DND-41 (cell line): Measurements from ENCODE around the gene DGKB.

Experiments used
- ATAC-seq: fragments of 200-7000 bp; cut with Tn5 transposase; 3 replicates; pipeline ENCODE4 v1.9.1; 2021; ENCODE audit warnings: low read depth; ENCODE audit not compliant: insufficient read depth
- DNase-seq: peaks from one replicate; pipeline ENCODE4 v3.0.0-alpha.2; 2020
- H2AFZ ChIP-seq: 2 replicates; pipeline ENCODE4 v1.6.0; 2012; ENCODE audit warnings: low read depth, low read length
- H3K27ac ChIP-seq: 2 replicates; pipeline ENCODE4 v1.5.1; 2012; ENCODE audit warnings: low read length, inconsistent platforms
- H3K27me3 ChIP-seq: fragments of 200-600 bp; sonication (generic); 2 replicates; pipeline ENCODE4 v1.6.0; 2012; ENCODE audit warnings: low read length, mild to moderate bottlenecking, inconsistent platforms; ENCODE audit not compliant: insufficient read depth, poor library complexity
- H3K36me3 ChIP-seq: 2 replicates; pipeline ENCODE4 v1.5.1; 2012; ENCODE audit warnings: low read length, inconsistent platforms; ENCODE audit not compliant: insufficient read depth
- H3K4me1 ChIP-seq: 2 replicates; pipeline ENCODE4 v1.5.1; 2012; ENCODE audit warnings: mild to moderate bottlenecking, low read length; ENCODE audit not compliant: insufficient read depth
- H3K4me2 ChIP-seq: 2 replicates; pipeline ENCODE4 v1.6.0; 2012; ENCODE audit warnings: mild to moderate bottlenecking, moderate library complexity, low read length, inconsistent platforms; ENCODE audit not compliant: insufficient read depth
- H3K4me3 ChIP-seq, 2 experiments: fragments of 200-600 bp in 1 of 2; shearing (Covaris generic) in 1 of 2; 2 replicates each; pipeline ENCODE4 v1.5.1; 2012 to 2016; ENCODE audit warnings: inconsistent platforms in 2 of 2, low read length in 2 of 2, mild to moderate bottlenecking in 2 of 2, low read depth in 1 of 2, moderate library complexity in 1 of 2
- H3K79me2 ChIP-seq: 2 replicates; pipeline ENCODE4 v1.6.0; 2012; ENCODE audit warnings: low read length, inconsistent platforms; ENCODE audit not compliant: insufficient read depth
- H3K9ac ChIP-seq: 2 replicates; pipeline ENCODE4 v1.6.0; 2012; ENCODE audit warnings: low read depth, mild to moderate bottlenecking, inconsistent platforms, low read length, moderate library complexity
- H3K9me3 ChIP-seq: 2 replicates; pipeline ENCODE4 v1.5.1; 2012; ENCODE audit warnings: low read length, moderate library complexity, mild to moderate bottlenecking, inconsistent platforms; ENCODE audit not compliant: insufficient read depth, severe bottlenecking
- H4K20me1 ChIP-seq: 2 replicates; pipeline ENCODE4 v1.6.0; 2012; ENCODE audit warnings: low read length; ENCODE audit not compliant: insufficient read depth
- CTCF ChIP-seq: IDR thresholded peaks from 2 replicates; pipeline ENCODE4 v1.5.1; 2012; ENCODE audit warnings: borderline replicate concordance, low read length, moderate library complexity, mild to moderate bottlenecking; ENCODE audit not compliant: poor library complexity, severe bottlenecking; ENCODE audit errors: extremely low read depth
- EZH2 ChIP-seq: IDR thresholded peaks from 3 replicates; pipeline ENCODE4 v1.6.1; 2012; ENCODE audit warnings: borderline replicate concordance, low read depth, mild to moderate bottlenecking, moderate library complexity, low read length, inconsistent platforms; ENCODE audit not compliant: severe bottlenecking

The DGKB gene

GRCh38 chr7:14902589-14903067 lies at the start of gene DGKB:
Gene DGKB, minus strand, starts transcription at chr7:14902751.
- Histone ChIP-seq H3K4me3 (no peak within 1 kb of the TSS), H3K36me3 (no peaks in the 10 kb centered on the region), H2AFZ (no peak within 1 kb of the TSS), H3K9me3 (no peaks in the 10 kb centered on the region), H4K20me1 (no peaks in the 10 kb centered on the region), H3K27ac (no peak within 1 kb of the TSS), H3K4me1 (no peaks in the 10 kb centered on the region), H3K4me2 (no peak within 1 kb of the TSS), H3K27me3 (no peaks in the 10 kb centered on the region), H3K79me2 (no peaks in the 10 kb centered on the region), H3K9ac (no peak within 1 kb of the TSS)
- no peak for DNase-seq
- TF ChIP-seq EZH2: no peak
- no peak for TF ChIP-seq CTCF
- no peak for ATAC-seq

DNA sequence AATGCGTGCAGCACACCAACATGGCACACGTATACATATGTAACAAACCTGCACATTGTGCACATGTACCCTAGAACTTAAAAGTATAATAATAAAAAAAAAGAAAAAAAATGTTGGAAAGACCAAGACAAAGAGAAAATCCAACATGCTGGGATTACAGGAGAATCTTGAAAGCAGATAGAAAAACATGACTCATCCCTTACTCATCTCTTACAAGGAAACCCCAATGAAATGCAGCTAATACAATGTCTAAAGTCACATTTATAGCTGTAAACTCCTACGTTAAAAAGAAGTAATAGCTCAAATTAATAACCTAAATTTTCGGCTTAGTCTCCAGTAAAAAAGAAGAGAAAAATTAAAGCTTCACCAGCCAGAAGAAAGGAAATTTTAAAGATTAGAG lies 47.5 kb upstream of the DGKB start:
- H3K36me3 ChIP-seq: no peaks in the 10 kb centered on the region
- no peaks in the 10 kb centered on the region for H3K27me3 ChIP-seq
- H3K79me2 ChIP-seq: no peaks in the 10 kb centered on the region
- TF ChIP-seq EZH2: no peak
- TF ChIP-seq CTCF: no peak
- no peak overlapping the region for H3K4me3 ChIP-seq
- no peak overlapping the region for H2AFZ ChIP-seq
- H3K9me3 ChIP-seq: no peaks in the 10 kb centered on the region
- H3K9ac ChIP-seq: no peak overlapping the region
- H4K20me1 ChIP-seq: no peaks in the 10 kb centered on the region
- no peak for DNase-seq
- H3K4me2 ChIP-seq: no peak overlapping the region
- no peaks in the 10 kb centered on the region for H3K4me1 ChIP-seq
- no peak overlapping the region for H3K27ac ChIP-seq
- no peak for ATAC-seq

DNA sequence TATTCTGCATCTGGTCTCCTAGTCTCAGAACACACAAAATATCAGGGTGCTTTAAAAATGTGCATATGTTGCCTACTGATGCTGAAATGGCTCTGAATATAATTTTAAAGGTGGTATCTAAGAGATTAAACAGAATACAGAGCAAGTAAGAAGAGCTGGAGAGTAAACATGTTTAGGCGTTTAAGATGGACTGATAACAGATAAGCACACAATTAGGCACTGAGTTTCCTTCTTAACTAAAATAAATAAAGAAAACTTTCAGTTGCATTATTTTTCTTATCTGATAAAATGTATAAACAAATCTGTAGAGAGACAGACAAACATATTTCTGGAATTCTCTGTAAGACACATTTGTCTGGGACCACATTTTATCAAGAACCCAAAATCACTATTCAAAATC lies 35.6 kb upstream of the DGKB start:
- no peaks in the 10 kb centered on the region for H4K20me1 ChIP-seq
- H3K4me1 ChIP-seq: no peaks in the 10 kb centered on the region
- H3K27me3 ChIP-seq: no peaks in the 10 kb centered on the region
- TF ChIP-seq CTCF (no peak), EZH2 (no peak)
- ATAC-seq: no peak
- H3K9me3 ChIP-seq: no peaks in the 10 kb centered on the region
- no peak overlapping the region for H3K4me3 ChIP-seq
- H3K4me2 ChIP-seq: no peak overlapping the region
- H3K79me2 ChIP-seq: no peaks in the 10 kb centered on the region
- no peak for DNase-seq
- H3K36me3 ChIP-seq: no peaks in the 10 kb centered on the region
- no peak overlapping the region for H3K9ac ChIP-seq
- no peak overlapping the region for H3K27ac ChIP-seq
- H2AFZ ChIP-seq: no peak overlapping the region

DNA sequence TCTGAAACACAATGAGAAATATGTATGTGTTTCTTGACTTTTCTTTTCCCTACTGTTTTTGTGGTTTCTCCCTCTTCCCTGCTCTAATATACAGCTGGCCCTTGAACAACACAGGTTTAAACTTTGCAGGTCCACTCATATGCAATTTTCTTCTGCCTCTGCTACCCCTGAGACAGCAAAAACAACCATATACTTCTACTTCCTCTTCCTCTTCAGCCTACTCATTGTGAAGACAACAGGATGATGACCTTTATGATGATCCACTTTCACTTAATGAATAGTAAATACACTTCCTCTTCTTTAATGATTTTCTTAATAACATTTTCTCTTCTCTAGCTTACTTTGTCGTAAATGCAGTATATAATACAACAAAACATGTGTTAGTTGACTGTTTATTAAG lies 35.0 kb upstream of the DGKB start:
- no peak overlapping the region for H3K9ac ChIP-seq
- H4K20me1 ChIP-seq: no peaks in the 10 kb centered on the region
- no peaks in the 10 kb centered on the region for H3K36me3 ChIP-seq
- H3K4me2 ChIP-seq: no peak overlapping the region
- H3K4me1 ChIP-seq: no peaks in the 10 kb centered on the region
- ATAC-seq (no peak), DNase-seq (no peak)
- H3K27ac ChIP-seq: no peak overlapping the region
- no peak for TF ChIP-seq CTCF
- no peak for TF ChIP-seq EZH2
- no peaks in the 10 kb centered on the region for H3K79me2 ChIP-seq
- no peak overlapping the region for H3K4me3 ChIP-seq
- H2AFZ ChIP-seq: no peak overlapping the region
- H3K9me3 ChIP-seq: no peaks in the 10 kb centered on the region
- no peaks in the 10 kb centered on the region for H3K27me3 ChIP-seq
